Dermis lymphatic vessel endothelial cell (primary cell): Measurements from ENCODE around the gene TERF2IP. TPM values are rescaled to one million over a fixed set of nuclear protein-coding genes. Genes with fewer than 3 reads are reported as not detected.

Experiments
- total RNA-seq: library from RNA; depleted of rRNA; stranded (reverse); fragments of >200 nt; gene quantifications from 2 replicates; pipeline ENCODE4 v1.2.1, GENCODE V29; 2014

The TERF2IP gene
- total RNA-seq: 36.0 and 38.5 TPM in 2 replicates

GRCh38 chr16:75647492-75648264 is at the start of gene TERF2IP, which contains the start of gene KARS1:
Gene TERF2IP (plus strand): TSS chr16:75647773. CDS start chr16:75647883, 110 bp downstream.
Gene KARS1 (minus strand): TSS chr16:75647665. CDS start chr16:75647639, 26 bp downstream.

GRCh38 chr16:75622761-75623605 is 24.6 kb upstream of the TERF2IP start, which contains the start of gene ADAT1:
Gene ADAT1 (minus strand): TSS chr16:75623281. CDS start chr16:75620799, 2,482 bp downstream.

DNA sequence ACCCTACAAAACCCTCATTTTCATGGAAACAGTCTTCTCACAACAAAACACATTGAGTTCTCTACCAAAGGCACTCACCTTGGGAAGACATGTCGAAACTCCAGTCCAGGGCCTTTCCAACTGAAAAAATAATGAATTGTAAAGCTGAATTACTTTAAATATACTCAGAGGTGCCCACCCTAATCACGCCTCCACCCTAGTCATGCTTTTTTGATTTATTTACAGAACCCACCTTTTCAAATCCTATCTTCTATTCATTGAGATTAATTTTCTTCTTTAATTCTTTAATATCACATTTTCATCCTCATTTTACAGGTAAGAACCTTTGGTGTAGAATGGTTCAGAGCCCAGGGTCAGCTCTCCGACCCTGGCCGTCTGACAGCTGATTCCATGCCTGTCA is 29.3 kb downstream of the TERF2IP start, which contains the start of gene CPHXL2:
Gene CPHXL2 (minus strand): TSS at position 101 of the 400 bp plus-strand sequence. CDS start 10 bp downstream, at position 91.

DNA sequence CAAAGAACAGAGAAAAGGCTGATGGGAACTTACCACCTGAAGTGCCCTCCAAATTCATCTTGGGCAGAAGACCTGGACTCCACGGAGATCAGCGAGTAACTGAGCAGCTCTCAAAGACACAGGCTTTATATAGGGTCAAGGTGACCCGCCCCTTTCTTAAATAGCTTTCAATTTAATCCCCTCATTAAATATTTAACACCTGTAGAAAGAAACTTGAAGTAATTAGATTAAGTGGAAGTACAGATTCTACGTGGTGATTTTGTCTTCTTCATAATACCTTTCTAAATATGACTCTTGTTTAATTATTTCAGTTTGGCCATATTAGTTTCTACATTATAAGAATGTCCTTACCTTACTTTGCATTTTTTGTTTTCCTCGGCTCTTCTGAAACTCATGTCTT is 53.8 kb downstream of the TERF2IP start, which contains the start of gene DUXB:
Gene DUXB (minus strand): TSS at position 101 of the 400 bp plus-strand sequence. CDS start 43 bp downstream, at position 58.

Other genes with a start within 250 kb of the TERF2IP start
- gene CFDP1, start 214.3 kb upstream of the TERF2IP start, total RNA-seq: 41.1 and 51.1 TPM in 2 replicates
- 45.2 and 45.4 TPM in 2 replicates for gene TMEM170A, start 183.1 kb upstream of the TERF2IP start, total RNA-seq
- 0.34 and 0.43 TPM in 2 replicates for gene CHST6, start 152.3 kb upstream of the TERF2IP start, total RNA-seq
- gene CHST5, start 111.7 kb upstream of the TERF2IP start, total RNA-seq: under 0.01 and 0.09 TPM in 2 replicates
- 6.4 and 6.6 TPM in 2 replicates for gene TMEM231, start 91.5 kb upstream of the TERF2IP start, total RNA-seq
- gene GABARAPL2, start 81.4 kb upstream of the TERF2IP start, total RNA-seq: 80.6 and 108 TPM in 2 replicates
- gene ADAT1, start 24.5 kb upstream of the TERF2IP start, total RNA-seq: 56.5 and 66.0 TPM in 2 replicates
- gene KARS1, start 108 bp upstream of the TERF2IP start, total RNA-seq: 125 and 159 TPM in 2 replicates
- not detected in 2 replicates for gene CPHXL2, start 29.2 kb downstream of the TERF2IP start, total RNA-seq
- not detected in 2 replicates for gene DUXB, start 53.7 kb downstream of the TERF2IP start, total RNA-seq
- not detected in 2 replicates for gene CPHXL, start 78.7 kb downstream of the TERF2IP start, total RNA-seq